Fibroblast of lung (primary cell): ENCODE results near the gene CDH6.

Source experiments
- CTCF ChIP-seq, 2 donors: IDR thresholded peaks in 1 of 2; conservative IDR thresholded peaks in 1 of 2; 1 replicate in 1 of 2; 2 replicates in 1 of 2; pipeline ENCODE4 v1.5.1; 2011 to 2012; ENCODE audit warnings: low read length in 2 of 2, control low read depth in 1 of 2, inconsistent platforms in 1 of 2, low read depth in 1 of 2, mild to moderate bottlenecking in 1 of 2
- EZH2 ChIP-seq: IDR thresholded peaks from 2 replicates; pipeline ENCODE4 v1.5.1; 2012; ENCODE audit warnings: low read length, control low read depth, mild to moderate bottlenecking; ENCODE audit errors: missing control alignments

GRCh38 chr5:31255041-31255440 is 61.6 kb downstream of the CDH6 start:
- no peak for TF ChIP-seq EZH2
- TF ChIP-seq CTCF (conservative IDR thresholded peaks at IDR 0.05 in 1 of 2, IDR thresholded peaks at IDR 0.05 in 1 of 2; ENCODE audit: low read depth in 1 of 2, low read length in 2 of 2): no peak
